Hepatocyte (in vitro differentiated cells): Measurements from ENCODE around the gene TBC1D12.

Source experiments
- CTCF ChIP-seq: fragments of 200-600 bp; sonication (generic); IDR thresholded peaks from 2 replicates; pipeline ENCODE4 v1.5.1; 2016; ENCODE audit warnings: antibody characterized with exemption, mild to moderate bottlenecking; ENCODE audit not compliant: poor library complexity
- EZH2 ChIP-seq: fragments of 200-600 bp; sonication (generic); IDR thresholded peaks from 2 replicates; pipeline ENCODE4 v1.6.1; 2016; ENCODE audit warnings: antibody characterized with exemption, mild to moderate bottlenecking, borderline replicate concordance

- TF ChIP-seq CTCF (no peak), EZH2 (no peak)
These were observed 26.7 kb downstream of the TBC1D12 start for GRCh38 chr10:94428766-94429707.
